ENCODE results near the gene PSMG3.
A peak's percentile ranks its signal among the peaks of the same experiment; 100 is the strongest.

Gene PSMG3

GRCh38 chr7:1529383-1530116 is 40.3 kb downstream of the PSMG3 start:
- Histone ChIP-seq H3K27me3 (ENCODE audit: control insufficient read depth, insufficient read depth, low read length) (no peaks in the 10 kb centered on the region), H3K27ac (no peak overlapping the region), H3K9me3 (ENCODE audit: control insufficient read depth, low read length) (no peaks in the 10 kb centered on the region), H3K9ac (no peak overlapping the region), H3K4me3 (ENCODE audit: low read depth, low read length) (no peak overlapping the region), H3K36me3 (ENCODE audit: control insufficient read depth, insufficient read depth, low read length) (no peaks in the 10 kb centered on the region), H3K79me2 (no peaks in the 10 kb centered on the region), H3K4me2 (ENCODE audit: low read length) (no peak overlapping the region), H2AFZ (no peak overlapping the region), H3K4me1 (peaks cover 12% of the 10 kb centered on the region)
- no peak for TF ChIP-seq CTCF (IDR thresholded peaks at IDR 0.05)

GRCh38 chr7:1526271-1526754 is 43.5 kb downstream of the PSMG3 start:
- Histone ChIP-seq H3K9me3 (ENCODE audit: control insufficient read depth, low read length) (no peaks in the 10 kb centered on the region), H3K9ac (no peak overlapping the region), H3K4me3 (ENCODE audit: low read depth, low read length) (no peak overlapping the region), H3K4me2 (ENCODE audit: low read length) (no peak overlapping the region), H3K79me2 (no peaks in the 10 kb centered on the region), H3K4me1 (peaks cover 4% of the 10 kb centered on the region), H3K27ac (no peak overlapping the region), H2AFZ (peak overlapping the region; percentile 35), H3K36me3 (ENCODE audit: control insufficient read depth, insufficient read depth, low read length) (no peaks in the 10 kb centered on the region), H3K27me3 (ENCODE audit: control insufficient read depth, insufficient read depth, low read length) (no peaks in the 10 kb centered on the region)
- TF ChIP-seq CTCF (IDR thresholded peaks at IDR 0.05) = no peak

GRCh38 chr7:1525409-1525808 is 44.4 kb downstream of the PSMG3 start:
- Histone ChIP-seq H3K36me3 (ENCODE audit: control insufficient read depth, insufficient read depth, low read length) (no peaks in the 10 kb centered on the region), H3K4me1 (peaks cover 4% of the 10 kb centered on the region), H3K4me2 (ENCODE audit: low read length) (no peak overlapping the region), H3K9me3 (ENCODE audit: control insufficient read depth, low read length) (no peaks in the 10 kb centered on the region), H3K79me2 (no peaks in the 10 kb centered on the region), H3K4me3 (ENCODE audit: low read depth, low read length) (no peak overlapping the region), H3K27ac (no peak overlapping the region), H2AFZ (no peak overlapping the region), H3K27me3 (ENCODE audit: control insufficient read depth, insufficient read depth, low read length) (no peaks in the 10 kb centered on the region), H3K9ac (no peak overlapping the region)
- TF ChIP-seq CTCF (IDR thresholded peaks at IDR 0.05) = no peak

GRCh38 chr7:1523844-1524243 is 46.0 kb downstream of the PSMG3 start:
- H3K9me3 ChIP-seq (ENCODE audit: control insufficient read depth, low read length) = no peaks in the 10 kb centered on the region
- no peaks in the 10 kb centered on the region for H3K4me1 ChIP-seq
- no peak overlapping the region for H2AFZ ChIP-seq
- H3K4me3 ChIP-seq (ENCODE audit: low read depth, low read length) = no peak overlapping the region
- no peaks in the 10 kb centered on the region for H3K79me2 ChIP-seq
- H3K27me3 ChIP-seq (ENCODE audit: control insufficient read depth, insufficient read depth, low read length) = no peaks in the 10 kb centered on the region
- H3K4me2 ChIP-seq (ENCODE audit: low read length) = no peak overlapping the region
- H3K36me3 ChIP-seq (ENCODE audit: control insufficient read depth, insufficient read depth, low read length) = no peaks in the 10 kb centered on the region
- H3K27ac ChIP-seq = no peak overlapping the region
- H3K9ac ChIP-seq = no peak overlapping the region
- no peak for TF ChIP-seq CTCF (IDR thresholded peaks at IDR 0.05)

GRCh38 chr7:1523208-1523607 is 46.6 kb downstream of the PSMG3 start:
- no peak overlapping the region for H3K4me3 ChIP-seq (ENCODE audit: low read depth, low read length)
- no peaks in the 10 kb centered on the region for H3K27me3 ChIP-seq (ENCODE audit: control insufficient read depth, insufficient read depth, low read length)
- no peaks in the 10 kb centered on the region for H3K79me2 ChIP-seq
- no peaks in the 10 kb centered on the region for H3K4me1 ChIP-seq
- no peak for TF ChIP-seq CTCF (IDR thresholded peaks at IDR 0.05)
- H3K4me2 ChIP-seq (ENCODE audit: low read length) = no peak overlapping the region
- H3K27ac ChIP-seq = no peak overlapping the region
- H3K9me3 ChIP-seq (ENCODE audit: control insufficient read depth, low read length) = no peaks in the 10 kb centered on the region
- H3K36me3 ChIP-seq (ENCODE audit: control insufficient read depth, insufficient read depth, low read length) = no peaks in the 10 kb centered on the region
- H3K9ac ChIP-seq = no peak overlapping the region
- H2AFZ ChIP-seq = no peak overlapping the region
